GM19099 (cell line): ENCODE results near the gene OR2T8.

Experiments
- POLR2A ChIP-seq: IDR thresholded peaks from 3 replicates; pipeline ENCODE4 v1.6.1; 2011; ENCODE audit warnings: low read depth; ENCODE audit not compliant: insufficient read length; ENCODE audit errors: extremely low read depth

The OR2T8 gene, protein sequence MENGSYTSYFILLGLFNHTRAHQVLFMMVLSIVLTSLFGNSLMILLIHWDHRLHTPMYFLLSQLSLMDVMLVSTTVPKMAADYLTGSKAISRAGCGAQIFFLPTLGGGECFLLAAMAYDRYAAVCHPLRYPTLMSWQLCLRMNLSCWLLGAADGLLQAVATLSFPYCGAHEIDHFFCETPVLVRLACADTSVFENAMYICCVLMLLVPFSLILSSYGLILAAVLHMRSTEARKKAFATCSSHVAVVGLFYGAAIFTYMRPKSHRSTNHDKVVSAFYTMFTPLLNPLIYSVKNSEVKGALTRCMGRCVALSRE

DNA sequence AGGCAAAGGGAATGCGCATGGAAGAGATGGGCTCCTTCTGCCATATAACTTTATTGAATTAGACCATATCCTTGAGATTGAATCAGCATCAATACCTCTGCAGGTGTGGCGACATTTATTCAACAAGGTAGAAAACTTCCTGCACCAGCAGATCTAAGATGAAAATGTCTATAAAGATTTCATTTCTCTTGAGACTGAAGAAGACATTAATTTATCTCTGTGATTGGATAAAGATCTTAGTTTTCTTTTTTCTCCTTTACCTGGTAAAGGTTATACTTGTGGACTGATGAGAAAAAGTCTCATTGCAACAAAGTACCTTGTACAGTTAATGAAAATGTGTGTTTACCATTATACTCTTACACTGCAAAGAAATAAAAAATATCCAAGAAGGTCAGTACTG lies at the start of gene OR2T8:
TSS of gene OR2T8 (plus strand) at position 301 of the 400 bp plus-strand sequence. CDS start 766 bp downstream, outside the sequence.
- TF ChIP-seq POLR2A = no peak

DNA sequence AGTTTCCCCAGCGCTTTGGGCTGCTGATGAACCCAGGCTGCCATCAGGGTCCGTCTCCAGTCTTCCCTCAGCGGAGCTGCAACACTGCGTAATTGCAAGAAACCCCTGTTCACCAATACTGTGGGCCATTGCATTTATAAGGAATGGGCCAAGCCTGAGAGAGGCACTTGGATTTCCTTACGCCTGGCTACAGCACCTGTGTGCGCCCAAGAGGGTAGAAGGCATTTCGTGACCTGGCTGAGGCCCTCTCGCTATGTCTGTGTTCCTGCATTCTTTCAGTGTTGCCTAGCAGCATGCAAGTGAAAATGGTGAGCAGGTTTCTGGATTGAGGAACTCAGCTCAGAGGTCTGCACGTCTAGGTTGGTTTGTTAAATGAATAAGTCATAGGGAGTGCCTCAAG lies 36.7 kb upstream of the OR2T8 start:
- TF ChIP-seq POLR2A = no peak

DNA sequence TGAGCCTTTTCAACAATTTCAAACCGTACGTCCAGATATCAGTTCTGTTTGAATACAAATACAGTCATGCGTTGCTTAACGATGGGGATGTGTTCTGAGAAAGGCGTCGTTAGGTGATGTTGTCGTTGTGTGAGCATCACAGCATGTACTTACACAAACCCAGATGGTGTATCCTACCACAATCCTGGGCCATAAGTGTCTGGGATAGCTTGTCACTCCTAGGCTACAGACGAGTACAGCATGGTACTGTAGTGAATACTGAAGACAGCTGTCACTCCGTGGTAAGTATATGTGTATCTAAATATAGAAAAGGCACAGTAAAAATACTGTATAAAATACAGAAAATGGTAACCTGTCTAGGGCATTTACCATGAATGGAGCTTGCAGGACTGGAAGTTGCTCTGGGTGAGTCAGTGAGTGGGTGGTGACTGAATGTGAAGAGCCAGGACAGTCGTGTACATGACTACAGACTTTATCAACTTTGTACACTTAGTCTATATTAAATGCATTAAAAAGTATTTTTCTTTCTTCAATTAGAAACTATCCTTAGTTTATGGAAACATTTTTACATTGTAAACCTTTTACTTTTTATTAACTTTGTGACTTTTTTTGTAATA lies 35.1 kb upstream of the OR2T8 start:
- no peak for TF ChIP-seq POLR2A

DNA sequence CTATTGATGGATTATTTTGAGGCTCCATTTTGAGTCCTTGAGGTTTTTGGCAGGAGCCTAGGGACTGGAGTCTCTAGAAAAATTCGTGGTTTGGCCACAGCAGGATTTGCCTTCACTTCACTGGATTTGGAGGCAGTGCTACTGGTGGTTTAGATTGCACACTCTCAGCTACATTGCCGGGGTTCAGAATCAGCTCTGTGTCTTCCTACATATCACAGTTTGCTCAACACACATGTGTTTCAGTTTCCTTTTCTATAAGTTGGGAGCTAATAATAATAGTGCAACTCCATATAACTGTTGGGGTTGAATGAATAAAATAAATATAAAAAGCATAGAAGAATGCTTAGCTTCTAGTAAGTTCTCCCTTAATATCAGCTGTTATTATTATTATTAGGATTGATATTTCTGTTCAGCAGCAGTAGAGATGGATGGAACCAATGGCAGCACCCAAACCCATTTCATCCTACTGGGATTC lies 24.9 kb upstream of the OR2T8 start, which contains the start of gene OR2W3:
TSS of gene OR2W3 (plus strand) at position 425 of the 475 bp plus-strand sequence. CDS start at position 425, 0 bp downstream.
- TF ChIP-seq POLR2A = no peak

DNA sequence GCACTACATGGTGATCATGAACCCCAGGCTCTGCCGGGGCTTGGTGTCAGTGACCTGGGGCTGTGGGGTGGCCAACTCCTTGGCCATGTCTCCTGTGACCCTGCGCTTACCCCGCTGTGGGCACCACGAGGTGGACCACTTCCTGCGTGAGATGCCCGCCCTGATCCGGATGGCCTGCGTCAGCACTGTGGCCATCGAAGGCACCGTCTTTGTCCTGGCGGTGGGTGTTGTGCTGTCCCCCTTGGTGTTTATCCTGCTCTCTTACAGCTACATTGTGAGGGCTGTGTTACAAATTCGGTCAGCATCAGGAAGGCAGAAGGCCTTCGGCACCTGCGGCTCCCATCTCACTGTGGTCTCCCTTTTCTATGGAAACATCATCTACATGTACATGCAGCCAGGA lies 24.1 kb upstream of the OR2T8 start:
- no peak for TF ChIP-seq POLR2A

DNA sequence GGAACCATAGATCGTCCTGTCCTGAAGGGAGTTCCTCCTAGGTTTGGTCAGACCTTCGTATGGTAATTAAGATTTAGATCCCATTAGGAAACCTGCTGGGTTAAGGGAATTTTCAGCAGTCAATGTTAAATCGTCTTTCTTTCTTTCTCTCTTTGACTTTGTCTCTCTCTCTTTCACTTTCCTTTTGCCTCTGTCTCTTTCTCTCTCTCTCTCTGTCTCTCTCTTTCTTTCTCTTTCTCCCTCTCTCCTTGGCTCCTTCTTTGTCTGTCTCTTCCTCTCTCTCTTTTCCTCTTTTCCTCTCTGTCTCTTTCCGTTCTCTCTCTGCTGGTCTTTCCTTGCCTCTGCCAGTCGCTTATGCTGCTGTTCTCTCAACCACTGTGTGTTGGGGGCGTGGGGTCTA lies 15.9 kb upstream of the OR2T8 start:
- no peak for TF ChIP-seq POLR2A

DNA sequence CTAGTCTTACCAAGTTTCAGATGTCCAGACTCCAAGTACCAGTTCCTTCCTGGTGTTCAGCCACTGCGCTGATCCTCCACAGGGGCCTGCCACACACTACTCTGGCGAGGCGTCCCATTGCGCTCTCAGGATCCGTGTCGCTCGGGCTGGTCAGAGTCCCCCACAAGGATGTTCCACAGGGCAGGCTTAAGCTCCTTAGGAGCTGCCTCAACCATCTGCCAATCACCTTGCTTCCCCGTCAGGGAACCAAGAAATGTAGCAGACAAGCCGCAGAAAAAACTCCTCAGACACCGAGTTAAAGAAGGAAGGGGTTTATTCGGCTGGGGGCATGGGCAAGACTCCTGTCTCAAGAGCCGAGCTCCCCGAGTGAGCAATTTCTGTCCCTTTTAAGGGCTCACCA lies 14.9 kb upstream of the OR2T8 start:
- no peak for TF ChIP-seq POLR2A

DNA sequence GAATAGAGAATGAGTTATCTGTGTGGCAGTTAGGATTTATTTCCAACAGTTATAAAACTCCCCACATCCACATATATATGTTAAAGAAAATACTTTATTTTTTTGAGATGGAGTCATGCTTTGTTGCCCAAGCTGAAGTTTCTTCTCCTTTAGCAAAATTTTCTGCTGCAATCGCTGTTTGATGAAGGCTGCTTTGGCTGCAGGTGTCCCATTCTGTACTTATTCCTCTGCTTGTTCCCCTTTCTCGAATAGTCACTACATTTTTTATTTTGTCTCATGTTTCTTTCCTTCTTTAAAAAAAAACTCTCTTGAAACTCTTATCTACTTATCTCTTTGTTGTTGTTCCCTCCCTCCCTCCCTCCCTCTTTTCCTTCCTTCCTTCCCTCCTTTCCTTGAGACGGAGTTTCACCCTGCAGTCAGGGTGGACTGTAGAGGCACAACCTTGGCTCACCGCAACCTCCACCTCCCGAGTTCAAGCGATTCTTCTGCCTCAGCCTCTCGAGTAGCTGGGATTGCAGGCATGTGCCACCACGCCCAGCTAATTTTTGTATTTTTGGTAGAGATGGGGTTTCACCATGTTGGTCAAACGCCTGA lies 14.0 kb upstream of the OR2T8 start:
- no peak for TF ChIP-seq POLR2A

DNA sequence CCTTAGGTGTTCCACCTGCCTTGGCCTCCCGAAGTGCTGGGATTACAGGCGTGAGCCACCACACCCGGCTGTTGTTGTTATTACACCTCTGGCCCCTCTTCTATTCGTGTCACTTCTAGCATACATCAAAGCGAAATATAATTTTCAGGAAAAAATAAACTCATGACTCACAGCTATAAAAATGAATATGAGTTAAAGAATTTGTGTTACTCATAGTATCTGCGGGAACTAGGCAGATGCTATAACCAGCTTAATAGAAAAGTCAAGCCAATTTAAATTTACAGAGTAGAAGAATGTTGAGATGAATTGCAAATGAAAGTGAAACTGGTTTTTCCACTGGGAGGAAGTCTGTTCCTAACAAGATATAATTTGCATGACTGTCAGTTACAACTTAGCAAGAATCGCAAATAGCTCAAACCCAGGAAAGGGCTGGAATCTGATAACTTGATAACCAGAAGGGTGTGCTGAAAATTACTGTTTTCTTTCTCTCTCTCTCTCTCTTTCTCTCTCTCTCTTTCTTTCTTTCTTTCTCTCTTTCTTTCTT lies 13.5 kb upstream of the OR2T8 start:
- no peak for TF ChIP-seq POLR2A

DNA sequence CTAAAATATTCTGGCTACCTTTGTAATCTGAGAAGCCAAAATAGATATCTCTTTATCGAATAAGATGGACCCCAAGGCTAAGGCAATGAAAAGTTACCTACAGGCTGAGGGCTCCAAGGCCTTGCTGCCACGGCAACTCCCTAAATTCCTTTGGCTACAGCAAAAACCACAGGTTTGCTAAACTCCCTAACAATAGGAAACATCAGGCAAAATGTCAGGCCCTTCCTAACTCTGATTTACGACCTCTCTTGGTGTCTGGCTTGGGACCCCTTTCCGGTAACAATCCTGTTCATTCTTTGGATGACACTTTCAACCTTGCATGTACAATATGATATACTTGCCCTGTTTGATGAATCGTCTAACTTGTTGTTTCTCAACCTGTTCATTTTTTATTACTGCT lies 11.3 kb upstream of the OR2T8 start:
- no peak for TF ChIP-seq POLR2A

DNA sequence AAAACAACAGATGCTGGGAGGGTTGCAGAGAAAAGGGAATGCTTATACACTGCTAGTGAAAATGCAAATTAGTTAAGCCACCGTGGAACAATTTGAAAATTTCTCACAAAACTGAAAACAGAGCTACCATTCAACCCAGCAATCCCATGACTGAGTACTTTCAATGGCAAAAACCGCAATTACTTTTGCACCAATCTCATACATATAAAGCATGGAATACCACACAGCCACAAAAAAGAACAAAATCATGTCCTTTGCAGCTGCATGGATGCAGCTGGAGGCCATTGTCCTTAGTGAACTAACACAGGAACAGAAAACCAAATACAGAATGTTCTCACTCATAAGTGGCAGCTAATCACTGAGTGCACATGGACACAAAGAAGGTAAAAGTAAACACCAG lies 6.3 kb upstream of the OR2T8 start:
- no peak for TF ChIP-seq POLR2A

DNA sequence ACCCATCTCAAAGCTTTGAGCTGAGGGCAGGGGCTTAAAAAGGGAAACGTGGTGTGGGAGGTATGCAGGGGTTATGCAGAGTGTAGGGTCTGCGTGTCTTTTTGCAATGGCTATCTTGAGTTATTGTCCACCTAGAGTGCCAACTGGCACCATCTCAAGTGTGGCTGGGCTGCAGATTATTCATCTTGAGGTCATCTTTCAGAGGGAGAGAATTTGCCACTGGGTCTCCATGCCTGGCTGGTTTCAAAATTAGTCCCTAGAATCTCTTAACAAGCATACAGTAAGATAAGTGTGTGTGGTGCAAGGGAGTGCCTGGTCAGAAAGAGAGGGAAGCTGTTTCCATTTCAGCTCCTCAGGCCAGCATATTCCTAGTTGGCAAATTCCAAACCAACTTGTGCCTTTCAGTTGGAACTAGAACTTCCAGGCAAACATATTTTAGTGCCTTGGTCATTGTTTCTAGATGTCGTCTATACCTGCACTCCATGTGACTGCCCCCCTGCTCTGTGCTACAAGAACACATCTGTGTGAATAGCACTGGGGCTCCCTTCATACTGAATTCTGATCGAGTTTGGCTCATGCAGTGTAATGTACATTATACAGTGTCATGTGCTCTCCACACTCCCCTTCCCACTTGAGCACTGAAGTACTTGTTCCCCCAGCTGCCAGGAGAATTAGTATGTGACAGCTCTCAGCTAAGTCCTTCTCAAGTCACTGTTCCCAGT lies 5.0 kb upstream of the OR2T8 start:
- TF ChIP-seq POLR2A = no peak

DNA sequence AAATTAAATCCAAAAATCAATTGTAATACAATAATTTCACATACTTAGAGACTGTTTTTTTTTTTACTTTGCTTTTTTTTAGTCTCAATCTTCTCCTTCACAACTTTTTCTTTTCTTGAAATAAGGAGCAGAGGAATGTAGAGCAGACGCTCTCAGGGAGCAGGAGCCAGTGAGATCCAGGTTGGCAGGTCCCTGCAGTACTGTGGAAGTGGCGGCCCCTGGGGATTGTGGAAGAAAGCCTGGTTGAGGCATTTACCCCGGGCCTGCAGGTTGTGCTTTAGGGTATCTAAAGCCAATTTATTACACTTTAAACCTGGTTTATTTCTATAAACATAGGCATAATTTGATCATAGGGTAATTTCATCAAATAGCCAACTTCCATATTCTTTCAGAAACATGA lies 3.9 kb downstream of the OR2T8 start:
- no peak for TF ChIP-seq POLR2A

DNA sequence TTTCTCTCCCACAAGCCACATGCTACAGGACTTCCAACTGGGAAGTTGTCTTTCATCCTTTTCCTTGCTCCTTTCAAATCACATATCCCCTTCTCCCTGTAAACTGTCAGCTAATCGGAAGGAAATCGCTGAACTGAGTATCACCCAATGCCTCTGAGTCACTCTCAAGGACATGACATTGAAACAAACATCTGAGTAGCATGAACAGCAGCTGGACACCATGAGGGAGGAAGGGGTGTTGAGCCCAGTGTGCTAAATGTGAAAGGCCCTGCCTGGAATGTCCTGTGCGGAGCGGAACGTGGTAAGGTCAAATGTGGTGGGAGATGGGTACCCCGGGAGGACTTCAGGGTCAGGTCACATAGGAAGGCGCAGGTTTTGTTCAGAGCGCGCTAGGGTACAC lies 4.8 kb downstream of the OR2T8 start, which contains the start of gene OR2AJ1:
TSS of gene OR2AJ1 (plus strand) at position 22 of the 400 bp plus-strand sequence. CDS start 8,880 bp downstream, outside the sequence.
- no peak for TF ChIP-seq POLR2A

DNA sequence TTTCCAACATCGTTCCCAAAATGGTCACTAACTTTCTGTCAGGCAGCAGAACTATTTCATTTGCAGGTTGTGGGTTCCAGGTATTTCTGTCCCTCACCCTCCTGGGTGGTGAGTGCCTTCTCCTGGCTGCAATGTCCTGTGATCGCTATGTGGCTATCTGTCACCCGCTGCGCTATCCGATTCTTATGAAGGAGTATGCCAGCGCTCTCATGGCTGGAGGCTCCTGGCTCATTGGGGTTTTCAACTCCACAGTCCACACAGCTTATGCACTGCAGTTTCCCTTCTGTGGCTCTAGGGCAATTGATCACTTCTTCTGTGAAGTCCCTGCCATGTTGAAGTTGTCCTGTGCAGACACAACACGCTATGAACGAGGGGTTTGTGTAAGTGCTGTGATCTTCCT lies 13.9 kb downstream of the OR2T8 start:
- no peak for TF ChIP-seq POLR2A

DNA sequence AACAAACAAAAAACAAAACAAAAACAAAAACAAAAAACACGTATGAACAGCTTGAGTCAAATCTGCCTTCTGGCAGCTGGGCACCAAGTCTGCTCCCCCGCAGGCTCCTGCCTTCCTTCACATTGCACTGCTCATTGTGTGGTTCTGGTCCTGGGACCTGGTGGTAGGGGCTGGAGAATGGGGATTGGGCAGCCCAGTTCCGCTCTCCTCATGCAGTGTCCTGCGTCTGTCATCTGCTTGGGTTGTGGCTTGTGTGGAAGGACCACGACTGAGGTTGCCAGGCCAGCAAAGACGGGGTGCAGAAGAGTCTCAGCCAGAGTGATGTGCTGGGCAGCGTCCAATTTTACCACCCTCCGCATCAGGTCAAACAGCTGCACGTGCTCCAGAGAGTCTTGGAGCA lies 15.7 kb downstream of the OR2T8 start:
- no peak for TF ChIP-seq POLR2A

DNA sequence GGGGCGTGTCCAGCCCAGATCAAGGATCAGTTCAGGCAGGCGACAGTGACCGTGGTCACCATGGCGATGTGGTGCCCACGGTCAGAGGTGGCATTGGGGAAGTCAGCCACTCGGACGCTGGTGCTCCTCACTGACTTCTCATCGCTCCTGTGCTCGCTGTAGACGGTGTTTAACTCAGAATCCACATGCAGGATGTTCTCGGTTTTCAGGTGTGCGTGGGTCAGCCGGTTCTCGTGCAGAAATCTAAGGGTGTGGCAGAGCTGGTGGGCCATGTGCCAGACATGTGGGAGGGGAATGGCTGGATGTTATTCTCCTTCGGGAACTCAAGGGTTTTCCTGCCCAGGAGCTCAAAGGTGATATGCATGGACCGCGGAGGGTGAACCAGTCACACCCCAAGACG lies 16.4 kb downstream of the OR2T8 start:
- TF ChIP-seq POLR2A = no peak
